Skeletal muscle tissue (tissue), 4 donors: ENCODE data around the gene WSCD2. TPM values are rescaled to one million over a fixed set of nuclear protein-coding genes. Genes with fewer than 3 reads are reported as not detected.
A peak's percentile ranks its signal among the peaks of the same experiment; 100 is the strongest.

Experiments
- H3K27ac ChIP-seq: one replicate; pipeline ENCODE4 v1.7.0; 2013; ENCODE audit warnings: mild to moderate bottlenecking, low read depth, low read length, inconsistent platforms
- H3K27me3 ChIP-seq, 3 donors: one replicate each; pipeline ENCODE4 v1.7.0; 2013; ENCODE audit warnings: low read length in 3 of 3; ENCODE audit not compliant: control insufficient read depth in 3 of 3, insufficient read depth in 3 of 3
- H3K36me3 ChIP-seq, 3 donors: one replicate each; pipeline ENCODE4 v1.7.0; 2013; ENCODE audit warnings: low read length in 3 of 3; ENCODE audit not compliant: control insufficient read depth in 3 of 3, insufficient read depth in 3 of 3
- H3K4me1 ChIP-seq, 3 donors: one replicate each; pipeline ENCODE4 v1.7.0; 2013; ENCODE audit warnings: low read length in 3 of 3, mild to moderate bottlenecking in 3 of 3; ENCODE audit not compliant: control insufficient read depth in 3 of 3, insufficient read depth in 3 of 3
- H3K4me3 ChIP-seq, 3 donors: one replicate each; pipeline ENCODE4 v1.7.0; 2013; ENCODE audit warnings: low read length in 3 of 3
- H3K9ac ChIP-seq, 3 donors: one replicate each; pipeline ENCODE4 v1.7.0; 2013; ENCODE audit warnings: low read length in 3 of 3, mild to moderate bottlenecking in 3 of 3, moderate library complexity in 2 of 3, low read depth in 1 of 3
- H3K9me3 ChIP-seq, 3 donors: one replicate each; pipeline ENCODE4 v1.7.0; 2013; ENCODE audit warnings: low read length in 3 of 3; ENCODE audit not compliant: control insufficient read depth in 3 of 3
- total RNA-seq: library from RNA; depleted of rRNA; stranded (reverse); fragments of >200 nt; gene quantifications from one replicate; pipeline ENCODE4 v1.2.3, GENCODE V29; 2014
- donor health status: Osteomylitis.

WSCD2 gene
- total RNA-seq, 1 donor from 2014 or later: 5.7 TPM

GRCh38 chr12:108104657-108105056 is 24.4 kb upstream of the WSCD2 start:
- Histone ChIP-seq H3K9me3 (peaks cover 0 to 3% (median 0%) of the 10 kb centered on the region in 3 donors), H3K27ac (no peak overlapping the region), H3K4me3 (no peak overlapping the region), H3K36me3 (no peaks in the 10 kb centered on the region), H3K9ac (no peak overlapping the region), H3K27me3 (peaks cover 0 to 2% (median 0%) of the 10 kb centered on the region in 3 donors), H3K4me1 (no peaks in the 10 kb centered on the region)

DNA sequence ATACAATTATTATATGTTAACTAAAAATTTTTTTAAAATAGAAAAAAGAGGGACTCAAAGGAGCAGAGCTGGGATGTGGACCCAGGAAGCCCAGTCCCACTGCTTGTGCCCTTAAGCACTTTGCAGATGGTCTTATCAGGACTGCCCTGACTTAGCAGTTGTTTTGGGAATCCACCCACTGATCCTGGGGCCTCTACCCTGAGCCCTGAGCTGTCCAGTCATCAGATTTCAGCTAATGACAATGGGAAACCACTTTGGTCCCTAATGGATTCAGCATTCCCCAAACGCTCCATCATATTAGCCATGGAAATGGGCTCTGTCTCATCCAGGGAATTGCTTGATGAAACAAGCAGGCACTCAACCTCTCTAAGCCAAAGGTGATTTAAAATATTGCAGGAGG is 22.5 kb upstream of the WSCD2 start:
- peaks cover 0 to 3% (median 0%) of the 10 kb centered on the region in 3 donors for H3K9me3 ChIP-seq
- H3K36me3 ChIP-seq: no peaks in the 10 kb centered on the region
- no peak overlapping the region for H3K27ac ChIP-seq
- no peak overlapping the region for H3K4me3 ChIP-seq
- H3K27me3 ChIP-seq: peaks cover 0 to 10% (median 0%) of the 10 kb centered on the region in 3 donors
- H3K9ac ChIP-seq: no peak overlapping the region
- H3K4me1 ChIP-seq: no peaks in the 10 kb centered on the region

GRCh38 chr12:108107293-108107692 is 21.8 kb upstream of the WSCD2 start:
- peaks cover 0 to under 1% (median 0%) of the 10 kb centered on the region in 3 donors for H3K4me1 ChIP-seq
- no peak overlapping the region for H3K9ac ChIP-seq
- no peaks in the 10 kb centered on the region for H3K36me3 ChIP-seq
- H3K4me3 ChIP-seq: no peak overlapping the region
- H3K9me3 ChIP-seq: peaks cover 0 to 3% (median 0%) of the 10 kb centered on the region in 3 donors
- peaks cover 0 to 10% (median 0%) of the 10 kb centered on the region in 3 donors for H3K27me3 ChIP-seq
- no peak overlapping the region for H3K27ac ChIP-seq

- H3K4me1 ChIP-seq: peaks cover 2 to 10% (median 5%) of the 10 kb centered on the region in 3 donors
- no peak overlapping the region for H3K9ac ChIP-seq
- H3K4me3 ChIP-seq: no peak overlapping the region
- no peak overlapping the region for H3K27ac ChIP-seq
- no peaks in the 10 kb centered on the region for H3K36me3 ChIP-seq
- H3K27me3 ChIP-seq: peaks cover 0 to 10% (median 0%) of the 10 kb centered on the region in 3 donors
- peaks cover 0 to 3% (median 0%) of the 10 kb centered on the region in 3 donors for H3K9me3 ChIP-seq
Measured at GRCh38 chr12:108109504-108109903, 19.6 kb upstream of the WSCD2 start.

- Histone ChIP-seq H3K36me3 (no peaks in the 10 kb centered on the region), H3K4me3 (no peak overlapping the region), H3K27ac (no peak overlapping the region), H3K27me3 (peaks cover 0 to 10% (median 0%) of the 10 kb centered on the region in 3 donors), H3K9me3 (peaks cover 0 to under 1% (median 0%) of the 10 kb centered on the region in 3 donors), H3K9ac (no peak overlapping the region), H3K4me1 (peaks cover 2 to 10% (median 5%) of the 10 kb centered on the region in 3 donors)
Measured at GRCh38 chr12:108109954-108110353, 19.1 kb upstream of the WSCD2 start.

GRCh38 chr12:108110844-108111243 is 18.2 kb upstream of the WSCD2 start:
- Histone ChIP-seq H3K27ac (no peak overlapping the region), H3K9me3 (no peaks in the 10 kb centered on the region), H3K36me3 (no peaks in the 10 kb centered on the region), H3K9ac (no peak overlapping the region), H3K27me3 (peaks cover 0 to 10% (median 2%) of the 10 kb centered on the region in 3 donors), H3K4me1 (peaks cover 2 to 10% (median 5%) of the 10 kb centered on the region in 3 donors), H3K4me3 (no peak overlapping the region)

DNA sequence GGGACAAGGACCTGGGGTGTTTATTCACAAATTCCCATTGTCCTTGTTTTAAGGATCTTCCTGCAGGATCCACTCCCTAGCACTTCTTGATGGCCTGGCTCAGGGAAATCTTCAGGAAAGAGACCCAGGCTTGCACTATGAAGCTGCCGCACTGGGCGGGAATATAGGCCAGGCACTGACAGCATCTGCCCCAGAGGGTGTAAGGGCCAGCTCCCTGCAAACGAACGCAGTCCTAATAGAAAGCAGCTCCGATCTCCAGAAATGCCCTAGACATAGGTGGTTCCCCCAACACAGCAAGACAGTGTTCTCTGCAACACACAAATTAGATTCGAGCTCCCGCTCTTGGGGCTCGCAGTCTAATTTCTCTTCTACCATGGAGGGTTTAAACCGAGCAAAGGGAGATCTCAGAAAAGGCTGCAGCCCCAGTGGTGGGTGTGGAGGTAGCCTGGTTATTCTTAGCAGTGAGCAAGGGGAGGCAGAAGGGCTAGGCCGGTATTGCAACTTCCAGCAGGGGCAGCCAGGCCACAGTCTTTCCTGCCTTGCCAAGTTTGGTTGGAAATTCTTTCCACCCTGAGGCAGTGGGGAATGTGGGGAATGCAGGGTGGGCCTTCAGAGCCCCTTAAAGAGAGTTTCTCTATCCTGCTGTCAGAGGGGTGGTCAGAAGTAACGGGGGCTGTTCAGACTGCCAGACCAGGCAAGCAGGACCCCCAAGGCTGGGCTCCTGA is 16.1 kb upstream of the WSCD2 start:
- Histone ChIP-seq H3K36me3 (no peaks in the 10 kb centered on the region), H3K27me3 (peaks cover 0 to 10% (median 5%) of the 10 kb centered on the region in 3 donors), H3K4me3 (no peak overlapping the region), H3K9ac (no peak overlapping the region), H3K9me3 (no peaks in the 10 kb centered on the region), H3K4me1 (peaks cover 2 to 12% (median 5%) of the 10 kb centered on the region in 3 donors), H3K27ac (peak overlapping the region; percentile 9)

DNA sequence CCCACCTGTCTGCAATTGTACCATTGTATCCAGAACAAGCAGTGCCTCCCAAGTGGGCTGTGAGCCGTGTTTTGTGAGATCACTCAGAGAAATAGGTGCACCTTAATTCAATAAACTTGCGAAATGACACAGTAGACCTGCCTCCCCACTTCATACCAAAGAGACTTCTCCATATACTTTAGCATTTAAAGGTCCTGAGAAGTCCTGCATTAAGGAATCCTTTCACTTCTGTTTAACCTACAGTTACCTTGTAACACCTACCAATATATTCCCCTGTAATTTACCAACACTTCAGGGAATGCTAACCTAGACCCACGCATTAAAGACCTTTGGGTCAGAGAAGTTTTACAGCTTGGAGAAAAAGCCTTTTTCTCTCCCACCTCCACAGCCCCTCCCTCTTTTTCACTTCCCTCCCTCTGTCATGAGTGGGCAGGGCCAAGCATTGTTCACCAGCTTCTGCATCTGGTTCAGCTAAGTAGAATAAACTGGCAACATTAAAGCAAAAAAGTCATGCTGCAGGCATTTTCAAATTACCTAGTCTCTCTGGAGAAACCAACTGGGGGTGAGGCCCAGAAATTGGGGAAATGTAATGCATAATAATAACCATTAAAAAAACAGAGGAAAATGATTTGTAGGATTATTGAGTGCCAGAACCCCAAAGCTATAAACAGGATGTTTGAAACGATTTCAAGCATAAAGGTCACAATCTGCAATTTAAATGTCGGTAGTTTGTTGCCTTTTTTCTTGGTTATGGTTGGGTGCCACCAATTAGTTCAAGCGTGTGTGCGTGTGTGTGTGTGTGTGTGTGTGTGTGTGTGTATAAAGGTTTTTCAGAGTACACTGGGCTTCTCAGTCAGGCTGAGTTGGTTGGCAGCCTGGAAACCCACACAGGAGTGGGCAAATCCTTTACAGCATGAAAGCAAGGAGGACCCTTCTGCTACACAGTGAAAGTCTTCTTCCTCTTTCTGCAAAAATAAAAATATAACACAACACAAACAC is 13.7 kb upstream of the WSCD2 start:
- H3K36me3 ChIP-seq: no peaks in the 10 kb centered on the region
- no peak overlapping the region for H3K9ac ChIP-seq
- peaks cover 0 to 7% (median 5%) of the 10 kb centered on the region in 3 donors for H3K27me3 ChIP-seq
- H3K4me3 ChIP-seq: no peak overlapping the region
- no peak overlapping the region for H3K27ac ChIP-seq
- no peaks in the 10 kb centered on the region for H3K9me3 ChIP-seq
- H3K4me1 ChIP-seq: peaks cover 2 to 12% (median 5%) of the 10 kb centered on the region in 3 donors

- H3K9ac ChIP-seq: no peak overlapping the region
Measured at GRCh38 chr12:108116254-108116653, 12.8 kb upstream of the WSCD2 start.

More at GRCh38 chr12:108116254-108116653, 12.8 kb upstream of the WSCD2 start:
- Histone ChIP-seq H3K4me3 (no peak overlapping the region), H3K27ac (no peak overlapping the region), H3K9me3 (no peaks in the 10 kb centered on the region), H3K4me1 (peaks cover 2 to 12% (median 5%) of the 10 kb centered on the region in 3 donors), H3K36me3 (no peaks in the 10 kb centered on the region), H3K27me3 (peaks cover 0 to 8% (median 5%) of the 10 kb centered on the region in 3 donors)
